Mucosa of descending colon (tissue), 3 donors: Measurements from ENCODE around the gene FAM107B. TPM values are rescaled to one million over a fixed set of nuclear protein-coding genes. Genes with fewer than 3 reads are reported as not detected.

Experiments used
- ATAC-seq: fragments of 200-7000 bp; cut with Tn5 transposase; one replicate; pipeline ENCODE4 v1.9.1; 2020; ENCODE audit warnings: mild to moderate bottlenecking, moderate library complexity
- DNase-seq, 3 donors: peaks; one replicate each; pipeline ENCODE4 v3.0.0-alpha.2; 2020
- H3K36me3 ChIP-seq: fragments of 200-600 bp; one replicate; pipeline ENCODE4 v1.8.0; 2021; ENCODE audit warnings: low read depth, mild to moderate bottlenecking
- H3K4me1 ChIP-seq: fragments of 200-600 bp; one replicate; pipeline ENCODE4 v1.8.0; 2021; ENCODE audit warnings: low read depth, mild to moderate bottlenecking
- H3K4me3 ChIP-seq: fragments of 200-600 bp; one replicate; pipeline ENCODE4 v1.8.0; 2021; ENCODE audit warnings: mild to moderate bottlenecking
- H3K9me3 ChIP-seq: fragments of 200-600 bp; one replicate; pipeline ENCODE4 v1.8.0; 2021; ENCODE audit warnings: mild to moderate bottlenecking
- CTCF ChIP-seq: fragments of 200-600 bp; IDR thresholded peaks from one replicate; pipeline ENCODE4 v1.8.0; 2022; ENCODE audit warnings: antibody characterized with exemption, mild to moderate bottlenecking
- intact Hi-C, 2 donors: fragments of 100-400 bp; cut with DNase I in 1 of 2; cut with micrococcal nuclease in 1 of 2; formaldehyde crosslinking; loops; one replicate each; pipeline versions ENCODE4 v1.11.0 to v1.11.1; 2022; cut with DNase I, micrococcal nuclease
- total RNA-seq, 3 donors: library from RNA; stranded (reverse); fragmentation: NEBNext Ultra II Directional in 2 of 3; extraction: Animal tissue kit (Norgen Biotek cat#: 25700) in 2 of 3; gene quantifications; one replicate each; pipeline versions ENCODE4 v1.2.1 to v1.2.4, GENCODE V29; 2021 to 2023
- donor health status: DM: no; HTN: no; CAD: no; lungs with moderate emphysema.
- donor health status: DM: no; HTN: no; CAD: no.
- donor health status: DM: no; HTN: yes; CAD: no.

The FAM107B gene
- total RNA-seq, 3 donors from 2014 or later: 45.6 to 77.7 (median 76.9) TPM

DNA sequence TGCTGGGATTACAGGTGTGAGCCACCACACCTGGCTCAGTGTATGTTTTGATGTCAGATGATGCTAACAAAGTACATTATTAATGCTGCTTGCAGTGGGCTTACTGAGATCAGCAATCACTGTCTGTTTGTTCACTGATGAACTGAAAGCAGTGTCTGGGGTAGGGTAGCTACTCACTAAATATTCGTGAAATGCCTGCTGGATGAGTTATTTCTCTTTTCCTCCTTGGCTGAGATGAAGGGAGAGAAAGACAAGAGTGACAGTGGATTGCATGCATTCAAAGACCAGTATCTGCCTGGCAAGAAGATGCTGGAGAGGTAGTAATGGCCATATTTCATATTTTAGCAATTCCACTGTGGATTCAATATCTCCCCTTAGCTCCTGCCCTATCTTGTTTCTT, 32.3 kb downstream of the FAM107B start:
- ATAC-seq (no peak), DNase-seq (no peak)
- TF ChIP-seq CTCF: no peak
- no peaks in the 10 kb centered on the region for H3K9me3 ChIP-seq
- intact Hi-C loops: no loop called here
- no peaks in the 10 kb centered on the region for H3K36me3 ChIP-seq
- no peak overlapping the region for H3K4me3 ChIP-seq
- H3K4me1 ChIP-seq: no peaks in the 10 kb centered on the region

DNA sequence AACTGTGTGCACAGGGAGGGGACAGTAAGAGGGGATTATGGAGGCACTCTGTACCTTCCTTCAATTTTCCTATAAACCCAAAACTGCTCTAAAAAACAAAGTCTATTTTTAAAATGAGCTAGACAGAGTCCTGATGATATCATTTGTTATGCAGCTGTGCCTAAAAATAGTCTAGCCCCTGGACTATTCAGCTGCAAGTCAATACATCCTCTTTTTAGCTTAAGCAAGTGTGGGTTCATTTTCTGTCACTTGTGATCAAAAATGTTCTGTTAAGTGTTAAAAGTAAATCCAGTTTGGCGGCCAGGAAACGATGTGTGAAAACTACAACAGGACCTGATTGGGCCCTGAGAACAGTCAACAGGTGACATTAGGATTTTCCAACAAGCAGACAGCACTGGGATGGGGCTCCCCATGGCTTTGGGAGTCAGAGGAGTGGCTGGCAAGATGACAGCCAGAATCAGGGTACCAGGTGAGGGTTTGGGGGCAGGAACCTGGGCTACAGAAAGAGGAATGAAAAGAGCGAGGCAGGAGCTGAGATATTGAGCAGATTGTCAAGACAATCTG, 33.9 kb downstream of the FAM107B start:
- Histone ChIP-seq H3K36me3 (no peaks in the 10 kb centered on the region), H3K4me1 (no peaks in the 10 kb centered on the region), H3K4me3 (no peak overlapping the region), H3K9me3 (no peaks in the 10 kb centered on the region)
- intact Hi-C loops: no loop called here
- ATAC-seq (peak; percentile 49), DNase-seq (no peak)
- no peak for TF ChIP-seq CTCF

GRCh38 chr10:14737808-14738545, 36.7 kb downstream of the FAM107B start:
- ATAC-seq: no peak
- no peak for TF ChIP-seq CTCF
- H3K9me3 ChIP-seq: no peaks in the 10 kb centered on the region
- intact Hi-C loops: no loop called here
- no peak for DNase-seq
- H3K4me1 ChIP-seq: no peaks in the 10 kb centered on the region
- no peak overlapping the region for H3K4me3 ChIP-seq
- no peaks in the 10 kb centered on the region for H3K36me3 ChIP-seq

- TF ChIP-seq CTCF: no peak
Observed at GRCh38 chr10:14736600-14737081, 38.1 kb downstream of the FAM107B start.

GRCh38 chr10:14736043-14736442, 38.7 kb downstream of the FAM107B start:
- no peaks in the 10 kb centered on the region for H3K9me3 ChIP-seq
- no peaks in the 10 kb centered on the region for H3K36me3 ChIP-seq
- DNase-seq (no peak), ATAC-seq (no peak)
- intact Hi-C loops: no loop called here
- H3K4me3 ChIP-seq: no peak overlapping the region
- TF ChIP-seq CTCF: no peak
- no peaks in the 10 kb centered on the region for H3K4me1 ChIP-seq

More at GRCh38 chr10:14736600-14737081, 38.1 kb downstream of the FAM107B start:
- Histone ChIP-seq H3K9me3 (no peaks in the 10 kb centered on the region), H3K4me3 (no peak overlapping the region), H3K36me3 (no peaks in the 10 kb centered on the region), H3K4me1 (no peaks in the 10 kb centered on the region)
- intact Hi-C loops: no loop called here
- peak; percentile 57 for ATAC-seq
- no peak for DNase-seq
